ENCODE data around the gene TRMU.

TRMU gene

GRCh38 chr22:46406349-46406748 is 70.8 kb downstream of the TRMU start:
- DNase-seq (ENCODE audit: extremely low read depth, low read depth) = no peak
- TF ChIP-seq CTCF (IDR thresholded peaks at IDR 0.05; ENCODE audit: low read depth, low read length, missing control alignments) = no peak
- H3K4me3 ChIP-seq (replicated peaks; ENCODE audit: low read depth, low read length) = no peak overlapping the region

- H3K4me3 ChIP-seq (replicated peaks; ENCODE audit: low read depth, low read length) = no peak overlapping the region
- DNase-seq (ENCODE audit: extremely low read depth, low read depth) = no peak
- TF ChIP-seq CTCF (IDR thresholded peaks at IDR 0.05; ENCODE audit: low read depth, low read length, missing control alignments) = no peak
These were observed 71.3 kb downstream of the TRMU start for GRCh38 chr22:46406791-46407190.

Data from HFF-Myc (cell line).